ENCODE measurements around the gene SCIMP. TPM values are rescaled to one million over a fixed set of nuclear protein-coding genes. Genes with fewer than 3 reads are reported as not detected.

Gene SCIMP
- total and polyA plus RNA-seq, 9 of the 15 experiments (the other 6 are each of a cell fraction or from before 2014, with no cell fraction given) = 0.01 to 0.11 (median 0.04) TPM; not detected in 6

DNA sequence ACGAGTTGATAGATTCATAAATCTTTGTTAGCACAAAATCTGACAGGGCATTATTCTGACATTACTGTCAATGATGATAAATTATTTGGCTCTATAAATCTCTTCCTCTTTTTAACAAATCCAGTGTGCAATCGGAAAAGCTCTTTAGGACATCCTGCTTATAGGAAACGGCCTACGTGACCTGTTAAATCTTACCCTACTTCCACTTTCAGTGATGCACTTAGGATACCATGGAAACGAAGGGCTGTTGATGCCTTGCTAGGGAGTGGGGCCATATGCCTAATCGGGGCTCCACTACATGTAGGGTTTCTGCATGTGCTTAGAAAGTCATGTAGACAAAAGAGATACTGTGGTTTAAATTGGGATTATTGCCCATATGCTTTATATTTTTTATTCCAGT, 70.2 kb downstream of the SCIMP start:
- no peaks in the 10 kb centered on the region; a peak in 1 of 5 replicates for H3K4me1 ChIP-seq (replicated peaks in 1 of 2; ENCODE audit: control insufficient read depth in 2 of 2, insufficient read depth in 2 of 2, low read length in 2 of 2)
- H4K20me1 ChIP-seq (replicated peaks; ENCODE audit: control insufficient read depth, insufficient read depth, low read length) = no peaks in the 10 kb centered on the region
- FAIRE-seq (no peak), DNase-seq (ENCODE audit: extremely low read depth in 1 of 4, low spot score in 3 of 4) (no peak), ATAC-seq (no peak)
- no peak overlapping the region for H3K9ac ChIP-seq (ENCODE audit: insufficient read depth in 1 of 2, low read depth in 2 of 2, low read length in 2 of 2)
- 32% methylated on average over 4 of the region's 6 CpGs for WGBS (ENCODE audit: insufficient coverage, low coverage, missing lambda C conversion rate)
- H3K36me3 ChIP-seq (ENCODE audit: control insufficient read depth, insufficient read depth, low read length) = no peaks in the 10 kb centered on the region
- ChIA-PET CTCF (ENCODE audit: low intra/inter-chr PET ratio) (no interaction called here), POLR2A (no interaction called here)
- no peak overlapping the region for H3K27ac ChIP-seq (ENCODE audit: extremely low read depth, low read depth, low read length)
- H3K4me2 ChIP-seq (ENCODE audit: insufficient read depth, low read length) = no peak overlapping the region
- peaks cover 3% of the 10 kb centered on the region; the same call in 1 of the 2 replicates for H3K9me3 ChIP-seq (replicated peaks; ENCODE audit: control insufficient read depth, insufficient read depth, low read depth, low read length)
- no peak overlapping the region for H3K4me3 ChIP-seq
- BruUV-seq (replicated peaks) = no TSS peak
- intact Hi-C loops (cut with micrococcal nuclease) (no loop called here), in situ Hi-C loops (cut with MboI) (no loop called here)
- H3K9me1 ChIP-seq (ENCODE audit: control insufficient read depth, insufficient read depth, low read length) = no peaks in the 10 kb centered on the region
- no peaks in the 10 kb centered on the region for H3K79me2 ChIP-seq (ENCODE audit: control insufficient read depth, insufficient read depth, low read length)
- H2AFZ ChIP-seq (ENCODE audit: low read depth, low read length) = no peak overlapping the region
- H3K27me3 ChIP-seq (ENCODE audit: control insufficient read depth in 2 of 2, insufficient read depth in 2 of 2, low read length in 2 of 2) = no peaks in the 10 kb centered on the region
- TF ChIP-seq FOXP4 (CRISPR knock-in tag; IDR thresholded peaks at IDR 0.05; ENCODE audit: borderline replicate concordance) = no peak
- TF ChIP-seq, protein P1, sequence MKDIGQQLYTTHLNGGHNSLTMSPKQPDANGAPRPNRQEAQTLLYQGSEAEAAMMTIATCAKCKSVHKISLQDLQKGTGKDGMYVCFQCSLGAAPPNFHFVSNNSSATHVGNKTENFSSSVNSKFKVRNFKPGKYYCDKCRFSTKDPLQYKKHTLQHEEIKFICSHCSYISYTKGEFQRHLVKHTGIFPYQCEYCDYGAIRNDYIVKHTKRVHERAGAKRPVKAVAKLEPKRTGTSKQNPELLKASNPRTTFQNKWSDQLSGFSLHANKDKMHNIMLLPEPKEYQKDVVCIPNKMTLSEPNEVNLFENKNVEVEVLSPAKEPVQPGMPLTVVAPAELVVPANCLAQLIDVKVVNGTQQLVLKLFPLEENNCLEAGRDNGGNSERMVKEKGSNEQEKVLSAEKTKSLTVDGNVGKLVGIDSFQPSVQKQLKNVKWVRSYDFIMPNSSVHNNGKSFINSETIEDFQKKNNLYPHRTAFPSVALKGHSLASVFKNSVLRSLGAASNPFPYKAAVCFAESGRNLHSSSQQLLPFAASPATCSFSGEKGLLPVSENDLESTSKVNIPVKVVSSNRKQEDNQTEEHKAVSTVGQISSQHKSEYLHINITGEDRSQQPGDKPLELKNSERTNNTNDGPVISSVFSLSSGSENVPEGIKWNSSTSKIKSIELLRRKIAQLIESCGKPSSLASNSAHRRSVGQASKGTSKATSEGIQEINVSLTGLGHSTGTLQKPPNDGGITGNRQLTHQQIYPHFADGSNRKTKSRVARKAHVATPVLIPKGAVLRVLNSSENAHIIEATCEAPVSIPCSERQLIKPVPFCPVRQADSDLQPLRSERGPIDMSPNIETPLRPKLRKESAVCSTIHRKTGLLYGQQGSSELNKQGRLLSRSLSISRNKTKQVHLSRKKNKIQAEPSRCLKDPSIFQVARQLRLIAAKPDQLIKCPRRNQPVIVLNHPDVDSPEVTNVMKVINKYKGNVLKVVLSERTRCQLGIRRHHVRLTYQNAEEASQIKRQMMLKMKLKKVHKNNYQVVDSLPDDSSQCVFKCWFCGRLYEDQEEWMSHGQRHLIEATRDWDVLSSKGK (CRISPR knock-in tag; IDR thresholded peaks at IDR 0.05) = no peak
- TF ChIP-seq ZNF253 (CRISPR knock-in tag; conservative IDR thresholded peaks at IDR 0.05) = no peak
- TF ChIP-seq RAD51 (IDR thresholded peaks at IDR 0.05; ENCODE audit: borderline replicate concordance, low read depth) = no peak
- TF ChIP-seq POU5F1 (IDR thresholded peaks at IDR 0.05; ENCODE audit: borderline replicate concordance, low read depth, low read length, partially characterized antibody) = no peak
- TF ChIP-seq CHCHD3 (CRISPR knock-in tag; IDR thresholded peaks at IDR 0.05) = no peak
- TF ChIP-seq BRF1 (IDR thresholded peaks at IDR 0.05; ENCODE audit: borderline replicate concordance, extremely low read depth, insufficient read length) = no peak
- no peak for TF ChIP-seq SETDB1 (IDR thresholded peaks at IDR 0.05; ENCODE audit: low read length)
- TF ChIP-seq NONO (IDR thresholded peaks at IDR 0.05; ENCODE audit: low read depth in 2 of 2, low read length in 1 of 2) = no peak
- no peak for TF ChIP-seq MITF (IDR thresholded peaks at IDR 0.05)
- no peak for TF ChIP-seq THRAP3 (IDR thresholded peaks at IDR 0.05; ENCODE audit: borderline replicate concordance)
- no peak for TF ChIP-seq STAT5A (IDR thresholded peaks at IDR 0.05; ENCODE audit: borderline replicate concordance, low read length)
- TF ChIP-seq SMAD3 (CRISPR knock-in tag; conservative IDR thresholded peaks at IDR 0.05) = no peak
- no peak for TF ChIP-seq ZNF445 (CRISPR knock-in tag; IDR thresholded peaks at IDR 0.05; ENCODE audit: low read depth)
- TF ChIP-seq TEAD4 (IDR thresholded peaks at IDR 0.05; ENCODE audit: low read length) = no peak
- no peak for TF ChIP-seq TEAD4 (CRISPR knock-in tag; IDR thresholded peaks at IDR 0.05; ENCODE audit: borderline replicate concordance)
- TF ChIP-seq ARHGAP35 (IDR thresholded peaks at IDR 0.05; ENCODE audit: partially characterized antibody) = no peak
- TF ChIP-seq ZNF23 (CRISPR knock-in tag; IDR thresholded peaks at IDR 0.05) = no peak
- no peak for TF ChIP-seq ZNF24 (IDR thresholded peaks at IDR 0.05)
